GM12864 (cell line): ENCODE results near the gene MGAT3.

ENCODE experiments used
- DNase-seq: peaks from one replicate; pipeline ENCODE4 v3.0.0-alpha.2; 2011; ENCODE audit warnings: low read depth
- H3K4me3 ChIP-seq: 2 replicates; pipeline ENCODE4 v1.5.1; 2011; ENCODE audit warnings: mild to moderate bottlenecking, low read depth, low read length, control low read depth
- CTCF ChIP-seq: IDR thresholded peaks from 2 replicates; pipeline ENCODE4 v1.5.1; 2011; ENCODE audit warnings: low read depth, mild to moderate bottlenecking, moderate library complexity, low read length, control low read depth, inconsistent platforms; ENCODE audit errors: missing control alignments

MGAT3 gene

GRCh38 chr22:39470451-39471291 is 13.9 kb downstream of the MGAT3 start:
- no peak for TF ChIP-seq CTCF
- DNase-seq = no peak
- H3K4me3 ChIP-seq = no peak overlapping the region; the same call in 1 of the 2 replicates

DNA sequence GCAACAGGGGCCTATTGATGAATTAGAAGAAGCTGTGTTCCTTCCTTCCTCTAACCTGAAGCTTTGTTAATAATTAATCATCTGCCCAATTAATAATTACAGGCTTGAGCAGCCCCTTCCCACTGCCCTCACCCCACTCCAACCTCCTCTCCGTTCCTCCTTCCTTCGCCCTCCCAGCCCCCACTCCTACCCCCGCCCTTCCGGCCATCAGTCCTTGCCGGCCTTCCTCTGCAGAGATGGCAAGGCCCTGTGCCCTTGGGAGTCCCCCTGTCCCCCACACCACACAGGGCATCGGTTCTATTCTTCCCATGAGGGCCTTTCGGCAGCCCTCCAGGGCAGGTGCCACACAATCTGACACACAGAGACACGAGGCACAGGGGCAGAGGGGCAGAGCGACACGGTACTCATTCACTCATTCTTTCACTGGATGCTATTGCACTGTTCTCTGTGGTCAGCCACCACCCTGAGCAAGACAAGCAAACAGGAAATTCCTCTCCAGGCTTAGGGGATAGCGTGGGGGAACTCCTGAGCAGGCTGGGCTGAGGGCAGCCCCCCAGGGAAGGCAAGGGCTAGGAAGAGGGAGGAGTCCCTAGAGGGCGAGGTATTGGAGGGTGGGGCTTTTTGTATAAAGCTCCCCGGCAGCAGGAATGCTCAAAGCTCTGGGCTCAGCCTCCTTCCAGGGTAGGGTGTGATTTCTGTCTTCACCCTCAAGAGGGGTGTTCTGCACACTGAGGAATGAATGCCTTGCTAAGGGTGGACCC is 14.7 kb downstream of the MGAT3 start:
- no peak for DNase-seq
- no peak for TF ChIP-seq CTCF
- H3K4me3 ChIP-seq = no peak overlapping the region; the same call in 1 of the 2 replicates

GRCh38 chr22:39472570-39473556 is 16.1 kb downstream of the MGAT3 start:
- H3K4me3 ChIP-seq = no peak overlapping the region
- TF ChIP-seq CTCF = no peak
- no peak for DNase-seq

GRCh38 chr22:39473851-39474250 is 17.0 kb downstream of the MGAT3 start:
- no peak for DNase-seq
- no peak for TF ChIP-seq CTCF
- no peak overlapping the region for H3K4me3 ChIP-seq

GRCh38 chr22:39474351-39475111 is 17.7 kb downstream of the MGAT3 start:
- H3K4me3 ChIP-seq = no peak overlapping the region
- DNase-seq = no peak
- no peak for TF ChIP-seq CTCF

DNA sequence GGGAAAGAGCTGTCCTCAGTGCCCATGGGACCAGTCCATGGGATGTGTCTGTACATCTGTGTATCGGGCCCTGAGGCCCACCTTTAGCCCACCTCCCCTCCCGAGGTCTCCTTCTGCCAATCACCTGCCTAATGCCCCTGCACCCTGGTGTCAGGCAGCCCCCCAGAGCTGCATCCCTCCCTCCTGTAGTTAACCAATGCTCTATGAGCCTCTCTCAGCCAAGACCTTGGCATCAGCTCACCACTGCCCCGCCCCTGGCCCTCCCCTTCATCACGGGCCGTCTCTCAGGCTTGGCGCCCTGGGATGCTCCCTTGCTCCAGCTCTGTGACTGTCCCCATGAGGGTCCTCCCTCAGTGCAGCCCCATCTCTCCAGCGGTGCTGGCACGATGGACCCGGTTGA is 18.5 kb downstream of the MGAT3 start:
- no peak overlapping the region for H3K4me3 ChIP-seq
- DNase-seq = no peak
- no peak for TF ChIP-seq CTCF
